ENCODE results near the gene SLC17A1.

Gene SLC17A1

DNA sequence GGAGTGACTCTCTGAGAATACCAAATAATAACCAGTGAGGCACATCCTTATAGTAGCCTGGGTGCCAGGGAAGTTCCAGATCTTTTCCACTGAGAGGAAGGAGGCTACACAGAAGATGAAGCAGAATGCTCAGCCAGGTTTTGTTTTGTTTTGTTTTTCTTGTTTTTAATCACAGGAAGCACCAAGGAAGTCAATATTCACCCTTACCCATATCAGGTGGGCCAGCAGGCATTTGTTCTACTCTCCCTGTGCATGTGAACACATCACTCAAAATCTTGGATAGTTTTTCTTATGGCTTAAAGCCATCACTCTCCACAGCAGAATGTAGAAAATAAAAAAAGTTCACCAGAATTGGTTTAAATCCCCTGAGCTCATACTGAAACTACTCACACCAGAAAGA is 10.5 kb downstream of the SLC17A1 start:
- peaks cover 15% of the 10 kb centered on the region for H3K27me3 ChIP-seq (ENCODE audit: insufficient read depth, poor library complexity, severe bottlenecking)
- TF ChIP-seq, protein P1, sequence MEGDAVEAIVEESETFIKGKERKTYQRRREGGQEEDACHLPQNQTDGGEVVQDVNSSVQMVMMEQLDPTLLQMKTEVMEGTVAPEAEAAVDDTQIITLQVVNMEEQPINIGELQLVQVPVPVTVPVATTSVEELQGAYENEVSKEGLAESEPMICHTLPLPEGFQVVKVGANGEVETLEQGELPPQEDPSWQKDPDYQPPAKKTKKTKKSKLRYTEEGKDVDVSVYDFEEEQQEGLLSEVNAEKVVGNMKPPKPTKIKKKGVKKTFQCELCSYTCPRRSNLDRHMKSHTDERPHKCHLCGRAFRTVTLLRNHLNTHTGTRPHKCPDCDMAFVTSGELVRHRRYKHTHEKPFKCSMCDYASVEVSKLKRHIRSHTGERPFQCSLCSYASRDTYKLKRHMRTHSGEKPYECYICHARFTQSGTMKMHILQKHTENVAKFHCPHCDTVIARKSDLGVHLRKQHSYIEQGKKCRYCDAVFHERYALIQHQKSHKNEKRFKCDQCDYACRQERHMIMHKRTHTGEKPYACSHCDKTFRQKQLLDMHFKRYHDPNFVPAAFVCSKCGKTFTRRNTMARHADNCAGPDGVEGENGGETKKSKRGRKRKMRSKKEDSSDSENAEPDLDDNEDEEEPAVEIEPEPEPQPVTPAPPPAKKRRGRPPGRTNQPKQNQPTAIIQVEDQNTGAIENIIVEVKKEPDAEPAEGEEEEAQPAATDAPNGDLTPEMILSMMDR (IDR thresholded peaks at IDR 0.05; ENCODE audit: poor library complexity, severe bottlenecking): no peak
- no peak overlapping the region for H3K27ac ChIP-seq (ENCODE audit: poor library complexity, severe bottlenecking)
- ATAC-seq (ENCODE audit: low read depth): no peak
- no peaks in the 10 kb centered on the region for H3K4me1 ChIP-seq (ENCODE audit: insufficient read depth, poor library complexity, severe bottlenecking)
- no peaks in the 10 kb centered on the region for H3K36me3 ChIP-seq (ENCODE audit: low read depth)
- DNase-seq (ENCODE audit: low spot score): no peak
- H3K4me3 ChIP-seq (ENCODE audit: severe bottlenecking): no peak overlapping the region
- no peaks in the 10 kb centered on the region for H3K9me3 ChIP-seq (ENCODE audit: severe bottlenecking)

DNA sequence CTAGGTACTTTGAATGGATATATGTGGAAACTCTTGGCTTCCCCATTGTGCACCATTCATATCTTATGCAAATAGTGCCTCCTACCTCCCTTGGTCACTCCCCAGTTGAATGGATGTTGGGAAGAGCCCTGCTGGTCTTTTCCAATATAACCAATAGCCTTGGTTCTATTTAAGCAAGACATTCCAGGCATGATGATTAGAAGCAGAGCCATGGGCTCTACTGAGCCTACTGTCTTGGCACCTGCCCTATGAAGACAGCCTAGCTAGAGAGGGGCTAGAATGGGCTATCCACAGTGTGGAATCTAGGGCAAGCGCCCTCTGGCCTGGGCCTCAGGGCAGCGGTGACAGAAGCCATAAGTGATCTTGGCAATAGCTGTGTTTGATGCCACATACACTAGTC is 15.6 kb downstream of the SLC17A1 start:
- Histone ChIP-seq H3K27ac (ENCODE audit: poor library complexity, severe bottlenecking) (no peak overlapping the region), H3K36me3 (ENCODE audit: low read depth) (no peaks in the 10 kb centered on the region), H3K4me3 (ENCODE audit: severe bottlenecking) (no peak overlapping the region), H3K9me3 (ENCODE audit: severe bottlenecking) (no peaks in the 10 kb centered on the region), H3K4me1 (ENCODE audit: insufficient read depth, poor library complexity, severe bottlenecking) (no peaks in the 10 kb centered on the region), H3K27me3 (ENCODE audit: insufficient read depth, poor library complexity, severe bottlenecking) (no peaks in the 10 kb centered on the region)
- ATAC-seq (ENCODE audit: low read depth): no peak
- no peak for DNase-seq (ENCODE audit: low spot score)
- TF ChIP-seq, protein P1 (IDR thresholded peaks at IDR 0.05; ENCODE audit: poor library complexity, severe bottlenecking): no peak

DNA sequence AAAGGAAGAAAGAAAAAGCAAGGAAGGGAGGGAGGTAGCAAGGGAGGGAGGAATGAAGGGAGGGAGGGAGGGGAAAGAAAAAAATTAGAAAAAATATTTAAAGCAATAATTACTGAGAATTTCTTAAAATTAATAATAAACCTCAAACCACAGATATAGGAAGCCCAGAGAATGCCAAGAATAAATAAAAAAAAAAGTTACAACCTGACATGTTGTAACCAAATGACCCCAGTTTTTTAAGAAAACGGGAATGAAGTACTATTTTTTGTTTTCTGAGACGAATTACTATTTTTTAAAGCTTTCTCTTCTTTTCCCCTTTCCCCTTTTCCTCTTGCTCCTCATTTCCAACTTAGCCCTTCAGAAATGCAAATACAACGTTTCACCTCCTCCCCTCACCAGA is 16.7 kb downstream of the SLC17A1 start:
- TF ChIP-seq, protein P1 (IDR thresholded peaks at IDR 0.05; ENCODE audit: poor library complexity, severe bottlenecking): no peak
- H3K4me1 ChIP-seq (ENCODE audit: insufficient read depth, poor library complexity, severe bottlenecking): no peaks in the 10 kb centered on the region
- no peaks in the 10 kb centered on the region for H3K9me3 ChIP-seq (ENCODE audit: severe bottlenecking)
- H3K27me3 ChIP-seq (ENCODE audit: insufficient read depth, poor library complexity, severe bottlenecking): no peaks in the 10 kb centered on the region
- no peak overlapping the region for H3K27ac ChIP-seq (ENCODE audit: poor library complexity, severe bottlenecking)
- ATAC-seq (ENCODE audit: low read depth) (no peak), DNase-seq (ENCODE audit: low spot score) (no peak)
- H3K36me3 ChIP-seq (ENCODE audit: low read depth): no peaks in the 10 kb centered on the region
- no peak overlapping the region for H3K4me3 ChIP-seq (ENCODE audit: severe bottlenecking)

DNA sequence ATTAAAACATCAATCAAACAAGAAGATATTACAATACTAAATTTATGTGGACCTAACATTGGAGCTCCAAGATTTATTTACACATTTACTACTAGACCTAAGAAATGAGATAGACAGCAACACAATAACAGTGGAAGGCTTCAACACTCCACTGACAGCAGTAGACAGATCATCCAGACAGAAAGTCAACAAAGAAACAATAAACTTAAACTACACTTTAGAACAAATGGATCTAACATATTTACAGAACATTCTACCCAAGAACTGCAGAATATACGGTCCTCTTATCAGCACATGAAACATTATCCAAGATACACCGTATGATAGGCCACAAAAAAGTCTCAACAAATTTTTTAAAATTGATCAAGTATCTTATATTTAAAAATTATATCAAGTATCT is 27.0 kb downstream of the SLC17A1 start:
- TF ChIP-seq, protein P1 (IDR thresholded peaks at IDR 0.05; ENCODE audit: poor library complexity, severe bottlenecking): no peak
- H3K9me3 ChIP-seq (ENCODE audit: severe bottlenecking): no peaks in the 10 kb centered on the region
- no peaks in the 10 kb centered on the region for H3K36me3 ChIP-seq (ENCODE audit: low read depth)
- no peaks in the 10 kb centered on the region for H3K4me1 ChIP-seq (ENCODE audit: insufficient read depth, poor library complexity, severe bottlenecking)
- H3K27me3 ChIP-seq (ENCODE audit: insufficient read depth, poor library complexity, severe bottlenecking): peaks cover 5% of the 10 kb centered on the region
- H3K27ac ChIP-seq (ENCODE audit: poor library complexity, severe bottlenecking): no peak overlapping the region
- H3K4me3 ChIP-seq (ENCODE audit: severe bottlenecking): no peak overlapping the region
- no peak for DNase-seq (ENCODE audit: low spot score)
- no peak for ATAC-seq (ENCODE audit: low read depth)

DNA sequence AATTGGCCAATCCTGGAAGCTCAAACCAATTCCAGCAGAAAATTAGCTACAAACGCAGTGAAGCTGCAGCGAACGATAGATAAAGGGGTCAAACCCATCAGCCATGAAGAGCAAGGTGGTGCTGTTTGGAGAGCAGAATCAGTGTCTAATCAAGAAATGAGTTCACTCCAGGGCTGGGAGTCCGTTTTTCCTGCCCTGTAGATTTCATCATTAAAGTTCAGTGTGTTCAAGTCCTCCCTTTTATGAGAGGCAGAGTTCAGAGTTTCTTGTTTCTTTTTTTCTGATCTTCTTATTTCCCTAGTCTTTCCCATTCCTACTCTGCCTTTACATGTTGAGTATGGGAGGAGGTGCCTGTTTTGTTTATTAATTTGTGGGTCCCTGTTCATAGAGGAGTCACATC is 30.4 kb downstream of the SLC17A1 start:
- no peaks in the 10 kb centered on the region for H3K9me3 ChIP-seq (ENCODE audit: severe bottlenecking)
- H3K4me3 ChIP-seq (ENCODE audit: severe bottlenecking): no peak overlapping the region
- TF ChIP-seq, protein P1 (IDR thresholded peaks at IDR 0.05; ENCODE audit: poor library complexity, severe bottlenecking): no peak
- H3K27me3 ChIP-seq (ENCODE audit: insufficient read depth, poor library complexity, severe bottlenecking): peaks cover 8% of the 10 kb centered on the region
- no peak overlapping the region for H3K27ac ChIP-seq (ENCODE audit: poor library complexity, severe bottlenecking)
- DNase-seq (ENCODE audit: low spot score) (no peak), ATAC-seq (ENCODE audit: low read depth) (no peak)
- no peaks in the 10 kb centered on the region for H3K4me1 ChIP-seq (ENCODE audit: insufficient read depth, poor library complexity, severe bottlenecking)
- no peaks in the 10 kb centered on the region for H3K36me3 ChIP-seq (ENCODE audit: low read depth)

Data from RWPE2 (cell line).